Glutamatergic neuron (in vitro differentiated cells): ENCODE measurements around the gene MAPK8IP3. TPM values are rescaled to one million over a fixed set of nuclear protein-coding genes. Genes with fewer than 3 reads are reported as not detected.

ENCODE experiments used
- DNase-seq: peaks from one replicate; pipeline ENCODE4 v3.0.0; 2022
- H3K27ac Mint-ChIP-seq: one replicate; pipeline ENCODE4 v1.8.0; 2020; ENCODE audit warnings: mild to moderate bottlenecking, mixed read lengths, inconsistent platforms; ENCODE audit not compliant: unreplicated experiment
- H3K27me3 Mint-ChIP-seq: one replicate; pipeline ENCODE4 v1.8.0; 2020; ENCODE audit warnings: mild to moderate bottlenecking, moderate library complexity, mixed read lengths, inconsistent platforms; ENCODE audit not compliant: unreplicated experiment
- H3K36me3 Mint-ChIP-seq: one replicate; pipeline ENCODE4 v1.8.0; 2020; ENCODE audit warnings: mild to moderate bottlenecking, mixed read lengths, inconsistent platforms; ENCODE audit not compliant: unreplicated experiment
- H3K4me1 Mint-ChIP-seq: one replicate; pipeline ENCODE4 v1.8.0; 2020; ENCODE audit warnings: mild to moderate bottlenecking, low read depth, mixed read lengths, inconsistent platforms; ENCODE audit not compliant: unreplicated experiment
- H3K4me3 Mint-ChIP-seq: one replicate; pipeline ENCODE4 v1.8.0; 2020; ENCODE audit warnings: mild to moderate bottlenecking, mixed read lengths, inconsistent platforms; ENCODE audit not compliant: unreplicated experiment
- H3K9me3 Mint-ChIP-seq: one replicate; pipeline ENCODE4 v1.8.0; 2020; ENCODE audit warnings: mild to moderate bottlenecking, moderate library complexity, mixed read lengths, inconsistent platforms; ENCODE audit not compliant: unreplicated experiment
- CTCF ChIP-seq: fragments of 200-600 bp; sonication (generic); IDR thresholded peaks from one replicate; pipeline ENCODE4 v1.5.0; 2021; ENCODE audit not compliant: partially characterized antibody, unreplicated experiment
- microRNA-seq: library from miRNA; unstranded; fragments of <30 nt; microRNA quantifications from one replicate; pipeline ENCODE4, GENCODE V29; 2020; ENCODE audit not compliant: unreplicated experiment
- total RNA-seq: library from RNA; stranded (reverse); fragmentation: NEBNext Ultra II Directional; extraction: Animal tissue kit (Norgen Biotek cat#: 25700); gene quantifications from one replicate; pipeline ENCODE4 v1.2.1, GENCODE V29; 2021; ENCODE audit not compliant: unreplicated experiment

The MAPK8IP3 gene
- total RNA-seq, 1 donor from 2014 or later, result 281 TPM

- peaks cover 1% of the 10 kb centered on the region for H3K27me3 Mint-ChIP-seq
- DNase-seq, result no peak
- H3K4me3 Mint-ChIP-seq, result no peak overlapping the region
- H3K9me3 Mint-ChIP-seq, result peaks cover 5% of the 10 kb centered on the region
- H3K4me1 Mint-ChIP-seq, result peaks cover 3% of the 10 kb centered on the region
- no peak overlapping the region for H3K27ac Mint-ChIP-seq
- no peaks in the 10 kb centered on the region for H3K36me3 Mint-ChIP-seq
- TF ChIP-seq CTCF, result no peak
Observed at GRCh38 chr16:1818204-1818872, 112.3 kb downstream of the MAPK8IP3 start.

GRCh38 chr16:1818873-1819525 is 113.0 kb downstream of the MAPK8IP3 start:
- H3K36me3 Mint-ChIP-seq, result no peaks in the 10 kb centered on the region
- H3K4me3 Mint-ChIP-seq, result peak overlapping the region; percentile 42
- no peak for DNase-seq
- peaks cover 6% of the 10 kb centered on the region for H3K4me1 Mint-ChIP-seq
- H3K27me3 Mint-ChIP-seq, result peaks cover 1% of the 10 kb centered on the region
- TF ChIP-seq CTCF, result no peak
- H3K27ac Mint-ChIP-seq, result no peak overlapping the region
- peaks cover 3% of the 10 kb centered on the region for H3K9me3 Mint-ChIP-seq

DNA sequence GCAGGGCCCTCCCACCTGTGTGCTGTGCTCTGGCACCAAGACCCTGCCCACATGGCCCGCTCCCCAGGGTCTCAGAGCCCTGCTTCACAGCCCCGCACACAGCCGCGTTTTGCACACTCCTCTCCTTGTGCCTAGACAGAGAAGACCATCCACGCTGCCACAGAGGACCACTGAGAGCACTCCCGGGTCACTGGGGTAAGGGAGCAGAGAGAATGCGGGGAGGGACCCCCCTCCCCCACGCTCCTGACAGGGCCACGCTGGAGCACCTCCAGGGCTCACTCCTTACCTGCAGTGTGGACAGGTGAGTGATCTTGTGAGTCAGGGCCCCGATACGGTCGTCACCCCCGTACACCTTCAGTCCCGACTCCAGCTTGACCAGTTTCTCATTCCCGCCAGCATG is 113.6 kb downstream of the MAPK8IP3 start:
- Mint-ChIP-seq H3K4me3 (peak overlapping the region; percentile 42), H3K36me3 (no peaks in the 10 kb centered on the region), H3K27ac (peak overlapping the region; percentile 52)

More for the DNA sequence above, 113.6 kb downstream of the MAPK8IP3 start:
- peaks cover 3% of the 10 kb centered on the region for H3K27me3 Mint-ChIP-seq
- H3K9me3 Mint-ChIP-seq, result peaks cover 3% of the 10 kb centered on the region
- DNase-seq, result no peak
- TF ChIP-seq CTCF, result no peak
- H3K4me1 Mint-ChIP-seq, result peaks cover 7% of the 10 kb centered on the region

Small RNAs within 50 kb of the gene (microRNA-seq; reads per million reads assigned to microRNA genes)
- gene MIR3177, result 192 reads per million, percentile 80 among the genes with 10 or more reads in this experiment

Other genes with a start within 250 kb of the MAPK8IP3 start
- 118 TPM for gene CLCN7, start 231.2 kb upstream of the MAPK8IP3 start, total RNA-seq
- 2.2 TPM for gene PTX4, start 217.3 kb upstream of the MAPK8IP3 start, total RNA-seq
- gene TELO2, start 212.8 kb upstream of the MAPK8IP3 start, total RNA-seq, result 101 TPM
- gene TMEM204, start 172.5 kb upstream of the MAPK8IP3 start, total RNA-seq, result 0.22 TPM
- 33.4 TPM for gene IFT140, start 94.1 kb upstream of the MAPK8IP3 start, total RNA-seq
- gene CRAMP1, start 93.8 kb upstream of the MAPK8IP3 start, total RNA-seq, result 52.4 TPM
- 72.9 TPM for gene JPT2, start 27.9 kb upstream of the MAPK8IP3 start, total RNA-seq
- 79.1 TPM for gene NME3, start 65.3 kb downstream of the MAPK8IP3 start, total RNA-seq
- 68.7 TPM for gene EME2, start 66.6 kb downstream of the MAPK8IP3 start, total RNA-seq
- 75.1 TPM for gene MRPS34, start 66.9 kb downstream of the MAPK8IP3 start, total RNA-seq
- 80.4 TPM for gene SPSB3, start 76.4 kb downstream of the MAPK8IP3 start, total RNA-seq
- gene NUBP2, start 76.8 kb downstream of the MAPK8IP3 start, total RNA-seq, result 66.1 TPM
- gene IGFALS, start 87.5 kb downstream of the MAPK8IP3 start, total RNA-seq, result 0.39 TPM
- 99.6 TPM for gene HAGH, start 120.6 kb downstream of the MAPK8IP3 start, total RNA-seq
- gene FAHD1, start 121.0 kb downstream of the MAPK8IP3 start, total RNA-seq, result 26.5 TPM
- gene MEIOB, start 166.0 kb downstream of the MAPK8IP3 start, total RNA-seq, result 2.4 TPM
- gene HS3ST6, start 212.2 kb downstream of the MAPK8IP3 start, total RNA-seq, result 7.8 TPM
- 50.9 TPM for gene MSRB1, start 237.0 kb downstream of the MAPK8IP3 start, total RNA-seq
- gene RPL3L, start 248.5 kb downstream of the MAPK8IP3 start, total RNA-seq, result not detected